Measurements from ENCODE around the gene MAN2B2.

GRCh38 chr4:6532102-6532501 lies 42.9 kb upstream of the MAN2B2 start:
- TF ChIP-seq POLR2A (IDR thresholded peaks at IDR 0.05), result no peak
- no peak for TF ChIP-seq CTCF (IDR thresholded peaks at IDR 0.05)
